HepG2 (cell line): ENCODE measurements around the gene STYXL2. TPM values are rescaled to one million over a fixed set of nuclear protein-coding genes. Genes with fewer than 3 reads are reported as not detected.

Source experiments
- ATAC-seq: fragments of 200-7000 bp; cut with Tn5 transposase; 3 replicates; pipeline ENCODE4 v1.9.1; 2020; ENCODE audit warnings: mild to moderate bottlenecking, moderate library complexity
- BruUV-seq: library from RNA; stranded (reverse); fragments of 400-500 nt; replicated peaks from 2 replicates; lab custom pipeline; 2021; lab: Mats Ljungman, UMichigan
- CTCF ChIA-PET: fragments of 300-600 bp; formaldehyde crosslinking; extraction: SDS; loops from one replicate; lab custom pipeline; 2021; ENCODE audit warnings: low total read pairs, inconsistent platforms, low intra/inter-chr PET ratio; lab: Yijun Ruan, JAX
- POLR2A ChIA-PET: fragments of 350-600 bp; sonication (Branson Sonifier 250); formaldehyde crosslinking; loops from one replicate; lab custom pipeline; 2020; ENCODE audit warnings: antibody characterized with exemption, inconsistent platforms; lab: Yijun Ruan, JAX
- DNase-seq: peaks from one replicate; pipeline ENCODE4 v3.0.0-alpha.2; 2015; ENCODE audit warnings: low spot score
- FAIRE-seq: peaks from 3 replicates; lab custom pipeline; 2011; peaks lifted over from hg19 to GRCh38; lab: Jason Lieb, UNC
- H2AFZ ChIP-seq: one replicate; pipeline ENCODE4 v1.6.1; 2011; ENCODE audit warnings: low read length, inconsistent platforms
- H3K27ac ChIP-seq: fragments of 300-600 bp; 3 replicates; pipeline ENCODE4 v1.8.0; 2011; ENCODE audit warnings: mixed run types, mild to moderate bottlenecking, mixed read lengths, low read length, inconsistent platforms; ENCODE audit not compliant: insufficient read depth; ENCODE audit errors: extremely low read length
- H3K27me3 ChIP-seq, 2 experiments: fragments of 200-600 bp in 1 of 2; 2 replicates in 1 of 2; 3 replicates in 1 of 2; pipeline versions ENCODE4 v1.6.0 to v1.8.0; 2011; ENCODE audit warnings: low read length in 2 of 2, mild to moderate bottlenecking in 2 of 2, moderate library complexity in 2 of 2, inconsistent platforms in 1 of 2; ENCODE audit not compliant: insufficient read depth in 2 of 2, control insufficient read depth in 1 of 2
- H3K36me3 ChIP-seq, 2 experiments: fragments of 200-600 bp in 1 of 2; replicated peaks in 1 of 2; 2 replicates in 1 of 2; 3 replicates in 1 of 2; pipeline versions ENCODE4 v1.5.1 to v1.8.0; 2011; ENCODE audit warnings: low read length in 2 of 2, inconsistent platforms in 1 of 2; ENCODE audit not compliant: insufficient read depth in 2 of 2, control insufficient read depth in 1 of 2
- H3K4me1 ChIP-seq: 2 replicates; pipeline ENCODE4 v1.5.1; 2012; ENCODE audit warnings: low read length, inconsistent platforms; ENCODE audit not compliant: insufficient read depth
- H3K4me2 ChIP-seq: 2 replicates; pipeline ENCODE4 v1.6.0; 2011; ENCODE audit warnings: low read depth, low read length, inconsistent platforms
- H3K4me3 ChIP-seq, 3 experiments: fragments of 200-600 bp in 1 of 3; sonication (generic), shearing (Covaris generic) in 1 of 3; replicated peaks in 1 of 3; 2 replicates each; pipeline ENCODE4 v1.5.1; 2011 to 2016; ENCODE audit warnings: low read length in 3 of 3, inconsistent platforms in 2 of 3, low read depth in 2 of 3, mild to moderate bottlenecking in 2 of 3, control low read depth in 1 of 3, mixed read lengths in 1 of 3; ENCODE audit not compliant: insufficient read depth in 1 of 3
- H3K79me2 ChIP-seq: one replicate; pipeline ENCODE4 v1.6.1; 2011; ENCODE audit warnings: low read length, inconsistent platforms; ENCODE audit not compliant: insufficient read depth
- H3K9ac ChIP-seq: 2 replicates; pipeline ENCODE4 v1.6.0; 2011; ENCODE audit warnings: mild to moderate bottlenecking, low read depth, low read length, inconsistent platforms; ENCODE audit not compliant: insufficient read depth
- H3K9me3 ChIP-seq: 2 replicates; pipeline ENCODE4 v1.5.1; 2012; ENCODE audit warnings: mild to moderate bottlenecking, low read length
- H4K20me1 ChIP-seq: 2 replicates; pipeline ENCODE4 v1.6.0; 2011; ENCODE audit warnings: inconsistent platforms, mild to moderate bottlenecking, low read length, moderate library complexity; ENCODE audit not compliant: insufficient read depth
- DZIP1 ChIP-seq: sonication (generic); formaldehyde crosslinking; IDR thresholded peaks from 2 replicates; pipeline ENCODE4 v1.5.0; 2020; ENCODE audit warnings: mild to moderate bottlenecking, missing genetic modification reagents
- FOXK2 ChIP-seq: fragments of 450-650 bp; IDR thresholded peaks from 2 replicates; pipeline ENCODE4 v1.6.1; 2016
- SMAD3 ChIP-seq: sonication (generic); formaldehyde crosslinking; IDR thresholded peaks from 2 replicates; pipeline ENCODE4 v1.4.0; 2020; ENCODE audit warnings: missing genetic modification reagents
- ZNF10 ChIP-seq: sonication (generic); formaldehyde crosslinking; IDR thresholded peaks from 2 replicates; pipeline ENCODE4 v1.4.0; 2020; ENCODE audit warnings: mild to moderate bottlenecking, low read depth, missing genetic modification reagents, borderline replicate concordance
- ZNF512B ChIP-seq: sonication (generic); formaldehyde crosslinking; IDR thresholded peaks from 2 replicates; pipeline ENCODE4 v1.5.1; 2020; ENCODE audit warnings: missing genetic modification reagents, mild to moderate bottlenecking, borderline replicate concordance
- ZNF724P ChIP-seq: sonication (generic); formaldehyde crosslinking; IDR thresholded peaks from 2 replicates; pipeline ENCODE4 v1.8.0; 2022; ENCODE audit warnings: missing genetic modification reagents, borderline replicate concordance
- WGBS: methylation state at CpG from one replicate; pipeline ENCODE4 v1.1.6; 2017; ENCODE audit warnings: low lambda C conversion rate; 5-methylcytosine and 5-hydroxymethylcytosine counted together
- in situ Hi-C: cut with HindIII; loops from 2 replicates; pipeline ENCODE4 v1.10.0; 2017; ENCODE audit warnings: low pct_unique_long_range_greater_than_20kb; ENCODE audit not compliant: extremely low pct_ligation_motif_present
- intact Hi-C: fragments of 100-400 bp; cut with micrococcal nuclease; formaldehyde crosslinking; loops from one replicate; pipeline ENCODE4 v1.10.0; 2022; ENCODE audit not compliant: unreplicated experiment
- polyA plus RNA-seq, 8 experiments: library from polyadenylated mRNA; depleted of rRNA in 3 of 8; stranded (reverse) in 7 of 8; unstranded in 1 of 8; fragments of >200 nt; fragmentation: Illumina TruSeq in 4 of 8; extraction: Trizol in 4 of 8; gene quantifications; 2 replicates each; pipeline versions ENCODE4 v1.2.1 to v1.2.3, GENCODE V29; 2011 to 2016; ENCODE audit warnings: low read depth in 4 of 8, missing spikeins in 1 of 8, mixed read lengths in 1 of 8; ENCODE audit not compliant: insufficient read depth in 1 of 8
- total RNA-seq, 5 experiments: library from RNA; depleted of rRNA; stranded (reverse); fragments of >200 nt; fragmentation: Illumina TruSeq; extraction: Trizol; gene quantifications; 2 replicates each; pipeline ENCODE4 v1.2.3, GENCODE V29; 2016; ENCODE audit warnings: low read depth in 1 of 5

The STYXL2 gene
- total and polyA plus RNA-seq, 2 of the 13 experiments (the other 11 are each of a cell fraction or from before 2014, with no cell fraction given): not detected

GRCh38 chr1:167071286-167071685 is 22.6 kb upstream of the STYXL2 start:
- ChIA-PET CTCF (no interaction called here), POLR2A (no interaction called here)
- Histone ChIP-seq H3K27ac (no peak overlapping the region), H3K9ac (no peak overlapping the region), H3K27me3 (peaks cover 3 to 38% of the 10 kb centered on the region in 2 experiments; a peak in 3 of 5 replicates), H4K20me1 (no peaks in the 10 kb centered on the region), H3K4me1 (no peaks in the 10 kb centered on the region), H3K36me3 (no peaks in the 10 kb centered on the region), H3K4me2 (no peak overlapping the region), H3K9me3 (no peaks in the 10 kb centered on the region), H3K79me2 (no peaks in the 10 kb centered on the region), H3K4me3 (no peak overlapping the region), H2AFZ (no peak overlapping the region)
- no TSS peak for BruUV-seq
- DNase-seq (no peak), ATAC-seq (no peak), FAIRE-seq (no peak)
- 33% methylated on average over 8 of the region's 8 CpGs for WGBS
- in situ Hi-C loops (no loop called here), intact Hi-C loops (no loop called here)
- TF ChIP-seq ZNF10 (CRISPR knock-in tag) (no peak), SMAD3 (CRISPR knock-in tag) (no peak), ZNF512B (CRISPR knock-in tag) (no peak), DZIP1 (CRISPR knock-in tag) (no peak), ZNF724P (no peak), FOXK2 (no peak)
